PC-3 (cell line): ENCODE data around the gene CLEC18C. TPM values are rescaled to one million over a fixed set of nuclear protein-coding genes. Genes with fewer than 3 reads are reported as not detected.
"Not testable (repeated sequence)": the region's sequence is repeated elsewhere in the genome, so short reads cannot be mapped to it uniquely, and the experiment has no call there.

Source experiments
- ATAC-seq: fragments of 200-7000 bp; cut with Tn5 transposase; 2 replicates; pipeline ENCODE4 v1.9.1; 2020; ENCODE audit warnings: mild to moderate bottlenecking, moderate library complexity
- Bru-seq: library from RNA; stranded (reverse); fragments of 400-500 nt; gene quantifications from one replicate; lab custom pipeline; 2021; lab: Mats Ljungman, UMichigan
- BruChase-seq, 2 experiments: library from RNA; stranded (reverse); fragments of 400-500 nt; gene quantifications; one replicate each; lab custom pipeline; 2021; lab: Mats Ljungman, UMichigan
- BruUV-seq: library from RNA; stranded (reverse); fragments of 400-500 nt; replicated peaks from 2 replicates; lab custom pipeline; 2021; lab: Mats Ljungman, UMichigan
- CTCF ChIA-PET: fragments of 300-600 bp; sonication (Branson Sonifier 250); formaldehyde crosslinking; loops from one replicate; lab custom pipeline; 2022; ENCODE audit warnings: antibody characterized with exemption; lab: Charles Lee
- POLR2A ChIA-PET: fragments of 300-600 bp; sonication (Branson Sonifier 250); formaldehyde crosslinking; loops from one replicate; lab custom pipeline; 2022; ENCODE audit warnings: antibody characterized with exemption; ENCODE audit not compliant: unreplicated experiment; lab: Charles Lee
- DNase-seq: peaks from one replicate; pipeline ENCODE4 v3.0.0-alpha.2; 2015
- H2AFZ ChIP-seq: fragments of 300-600 bp; sonication (generic); 2 replicates; pipeline ENCODE4 v1.6.0; 2016; ENCODE audit warnings: antibody characterized with exemption, low read length
- H3F3A ChIP-seq: fragments of 300-600 bp; sonication (generic); one replicate; pipeline ENCODE4 v1.6.0; 2017; ENCODE audit warnings: antibody characterized with exemption, low read length, control low read depth, mild to moderate bottlenecking; ENCODE audit not compliant: unreplicated experiment
- H3K27ac ChIP-seq: fragments of 300-600 bp; sonication (generic); 2 replicates; pipeline ENCODE4 v1.5.1; 2016; ENCODE audit warnings: mild to moderate bottlenecking, low read length
- H3K27me3 ChIP-seq: fragments of 300-600 bp; sonication (generic); 2 replicates; pipeline ENCODE4 v1.6.1; 2016; ENCODE audit warnings: low read length, mixed read lengths
- H3K36me3 ChIP-seq: fragments of 300-600 bp; sonication (generic); 2 replicates; pipeline ENCODE4 v1.6.1; 2016; ENCODE audit warnings: low read depth, mixed run types, low read length, mixed read lengths
- H3K4me1 ChIP-seq: fragments of 300-600 bp; sonication (generic); 2 replicates; pipeline ENCODE4 v1.5.1; 2016; ENCODE audit warnings: low read length; ENCODE audit not compliant: insufficient read depth
- H3K4me2 ChIP-seq: fragments of 300-600 bp; sonication (generic); 2 replicates; pipeline ENCODE4 v1.6.0; 2016; ENCODE audit warnings: low read length
- H3K4me3 ChIP-seq: fragments of 300-600 bp; sonication (generic); 2 replicates; pipeline ENCODE4 v1.5.1; 2016; ENCODE audit warnings: mild to moderate bottlenecking, low read length, mixed read lengths
- H3K79me2 ChIP-seq: fragments of 300-600 bp; sonication (generic); 2 replicates; pipeline ENCODE4 v1.6.1; 2017; ENCODE audit warnings: low read length, mixed read lengths
- H3K9ac ChIP-seq: fragments of 300-600 bp; sonication (generic); 2 replicates; pipeline ENCODE4 v1.6.0; 2016; ENCODE audit warnings: mild to moderate bottlenecking, low read length
- H3K9me2 ChIP-seq: fragments of 300-600 bp; sonication (generic); replicated peaks from 2 replicates; pipeline ENCODE4 v1.6.1; 2016; ENCODE audit warnings: mixed run types, low read length, mixed read lengths
- H3K9me3 ChIP-seq: fragments of 300-600 bp; sonication (generic); 2 replicates; pipeline ENCODE4 v1.6.1; 2016; ENCODE audit warnings: low read length, mixed read lengths
- H4K20me1 ChIP-seq: fragments of 300-600 bp; sonication (generic); 2 replicates; pipeline ENCODE4 v1.6.1; 2016; ENCODE audit warnings: low read length, mixed read lengths
- intact Hi-C: fragments of 100-400 bp; cut with micrococcal nuclease; formaldehyde crosslinking; loops from 2 replicates; pipeline ENCODE4 v1.9.0; 2023
- long read RNA-seq: library from polyadenylated mRNA; unstranded; transcript quantifications from one replicate; pipeline ENCODE4 v2.0.0, GENCODE V29; 2021; ENCODE audit not compliant: unreplicated experiment
- total RNA-seq: library from RNA; depleted of rRNA; stranded (reverse); fragments of >200 nt; gene quantifications from 2 replicates; pipeline ENCODE4 v1.2.3, GENCODE V29; 2014; rRNA removed

Gene CLEC18C
- 0.12 and 0.18 TPM in 2 replicates for total RNA-seq
- percentile 7 among the genes with signal in this experiment for Bru-seq, nascent RNA
- percentile 28 among the genes with signal in this experiment for BruChase-seq, experiment 1, labeled RNA remaining after a 6-hour chase
- percentile 31 among the genes with signal in this experiment for BruChase-seq, experiment 2, labeled RNA remaining after a 2-hour chase
- long read RNA-seq, partial matches to known transcripts: 1 of 1 reads
- long read RNA-seq, other reads (novel, unspliced or antisense): 0 of 1 reads

DNA sequence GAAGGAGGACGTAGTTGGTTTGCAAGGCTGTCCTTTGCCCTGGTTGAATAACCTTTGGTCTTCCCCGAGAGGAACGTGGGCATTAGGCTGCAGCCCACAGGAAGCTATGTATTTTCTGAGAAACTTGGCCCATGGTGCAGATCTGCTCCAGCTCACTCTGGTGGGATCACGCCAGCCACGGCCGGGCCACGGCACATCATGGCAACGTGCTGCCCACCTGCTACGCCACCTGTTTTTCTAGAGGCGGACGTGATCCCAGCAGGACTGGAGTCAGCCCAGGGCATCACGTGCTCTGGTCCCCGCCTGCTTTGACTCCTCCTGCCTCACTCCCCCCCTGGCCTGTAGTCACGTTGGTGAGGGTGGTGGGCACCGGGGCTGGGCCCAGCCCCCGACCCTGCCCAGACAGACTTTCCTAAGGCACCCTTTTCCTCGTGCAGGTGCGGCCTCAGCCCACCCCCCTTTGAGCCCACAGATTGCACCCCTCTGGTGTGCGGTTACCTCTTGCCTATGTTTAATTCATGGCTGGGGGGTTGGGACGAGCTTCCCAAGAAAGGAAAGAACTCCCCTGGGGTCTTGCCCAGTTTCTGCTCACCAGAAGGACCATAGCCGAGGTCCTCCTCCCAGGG lies at the start of gene CLEC18C:
Gene CLEC18C, plus strand, starts transcription at position 576 of the 626 bp plus-strand sequence. CDS start 492 bp downstream, outside the sequence.
- H3K4me3 ChIP-seq, H3F3A ChIP-seq, CTCF ChIA-PET, H3K9ac ChIP-seq, H3K9me2 ChIP-seq, H3K4me2 ChIP-seq, H3K9me3 ChIP-seq, H3K27me3 ChIP-seq, ATAC-seq, intact Hi-C loops, DNase-seq, BruUV-seq, H3K79me2 ChIP-seq, H3K4me1 ChIP-seq, H4K20me1 ChIP-seq, H2AFZ ChIP-seq, H3K27ac ChIP-seq, POLR2A ChIA-PET, H3K36me3 ChIP-seq: not testable (repeated sequence)

DNA sequence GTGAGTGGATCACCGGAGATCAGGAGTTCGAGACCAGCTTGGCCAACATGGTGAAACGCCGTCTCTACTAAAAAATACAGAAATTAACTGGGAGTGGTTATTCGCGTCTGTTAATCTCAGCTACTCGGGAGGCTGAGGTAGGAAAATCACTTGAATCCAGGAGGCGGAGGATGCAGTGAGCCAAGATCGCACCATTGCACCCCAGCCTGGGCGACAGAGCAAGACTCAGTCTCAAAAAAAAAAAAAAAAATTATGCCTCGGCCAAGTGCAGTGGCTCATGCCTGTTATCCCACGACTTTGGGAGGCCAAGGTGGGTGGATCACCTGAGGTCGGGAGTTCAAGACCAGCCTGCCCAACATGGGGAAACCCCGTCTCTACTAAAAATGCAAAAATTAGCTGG lies 49.8 kb upstream of the CLEC18C start:
- BruUV-seq, DNase-seq, H3K9me2 ChIP-seq, CTCF ChIA-PET, POLR2A ChIA-PET, H3F3A ChIP-seq, H3K4me3 ChIP-seq, ATAC-seq, H4K20me1 ChIP-seq, H3K27me3 ChIP-seq, H3K36me3 ChIP-seq, H3K9ac ChIP-seq, H3K27ac ChIP-seq, H2AFZ ChIP-seq, H3K9me3 ChIP-seq, H3K4me1 ChIP-seq, intact Hi-C loops, H3K4me2 ChIP-seq, H3K79me2 ChIP-seq: not testable (repeated sequence)

DNA sequence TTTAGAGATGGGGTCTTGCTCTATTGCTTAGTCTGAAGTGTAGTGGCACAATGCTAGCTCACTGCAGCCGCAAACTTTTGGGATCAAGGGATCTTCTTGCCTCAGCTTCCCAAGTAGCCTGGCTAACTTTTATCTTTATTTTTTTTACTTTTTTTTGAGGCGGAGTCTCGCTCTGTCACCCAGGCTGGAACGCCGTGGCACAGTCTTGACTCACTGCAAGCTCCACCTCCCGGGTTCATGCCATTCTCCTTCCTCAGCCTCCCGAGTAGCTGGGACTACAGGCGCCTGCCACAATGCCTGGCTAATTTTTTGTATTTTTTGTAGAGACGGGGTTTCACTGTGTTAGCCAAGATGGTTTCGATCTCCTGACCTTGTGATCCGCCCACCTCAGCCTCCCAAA lies 47.4 kb upstream of the CLEC18C start:
- H3K79me2 ChIP-seq, H3K9me2 ChIP-seq, H3K4me3 ChIP-seq, POLR2A ChIA-PET, H3K36me3 ChIP-seq, H3K9ac ChIP-seq, ATAC-seq, H2AFZ ChIP-seq, H3K27me3 ChIP-seq, CTCF ChIA-PET, H3K4me1 ChIP-seq, H3K27ac ChIP-seq, DNase-seq, H4K20me1 ChIP-seq, intact Hi-C loops, H3K4me2 ChIP-seq, H3F3A ChIP-seq, H3K9me3 ChIP-seq, BruUV-seq: not testable (repeated sequence)

DNA sequence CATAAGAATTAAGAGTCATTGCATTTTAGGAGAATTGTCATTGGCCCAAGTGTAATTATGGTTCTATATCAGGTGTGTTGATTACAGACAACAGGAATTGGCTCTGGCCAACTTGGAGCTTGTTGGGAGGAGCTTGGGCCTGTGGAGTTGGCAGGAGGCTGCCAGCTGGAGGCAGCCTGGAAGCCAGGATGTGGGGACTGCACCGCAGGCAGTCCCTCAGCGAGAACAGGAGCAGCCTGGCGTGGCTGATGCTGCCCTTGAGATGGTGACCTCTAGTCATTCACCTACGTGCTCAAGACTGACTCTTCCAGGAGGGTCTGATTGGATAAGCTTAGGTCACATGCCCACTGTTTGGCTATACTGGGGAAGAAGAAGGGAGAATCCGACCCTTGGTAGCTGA lies 45.9 kb upstream of the CLEC18C start:
- H3K9me2 ChIP-seq, ATAC-seq, H3K4me1 ChIP-seq, POLR2A ChIA-PET, H3K79me2 ChIP-seq, H4K20me1 ChIP-seq, H3K36me3 ChIP-seq, H3K27me3 ChIP-seq, H3K4me2 ChIP-seq, H3K27ac ChIP-seq, DNase-seq, intact Hi-C loops, H2AFZ ChIP-seq, BruUV-seq, CTCF ChIA-PET, H3K9ac ChIP-seq, H3K4me3 ChIP-seq, H3F3A ChIP-seq, H3K9me3 ChIP-seq: not testable (repeated sequence)

DNA sequence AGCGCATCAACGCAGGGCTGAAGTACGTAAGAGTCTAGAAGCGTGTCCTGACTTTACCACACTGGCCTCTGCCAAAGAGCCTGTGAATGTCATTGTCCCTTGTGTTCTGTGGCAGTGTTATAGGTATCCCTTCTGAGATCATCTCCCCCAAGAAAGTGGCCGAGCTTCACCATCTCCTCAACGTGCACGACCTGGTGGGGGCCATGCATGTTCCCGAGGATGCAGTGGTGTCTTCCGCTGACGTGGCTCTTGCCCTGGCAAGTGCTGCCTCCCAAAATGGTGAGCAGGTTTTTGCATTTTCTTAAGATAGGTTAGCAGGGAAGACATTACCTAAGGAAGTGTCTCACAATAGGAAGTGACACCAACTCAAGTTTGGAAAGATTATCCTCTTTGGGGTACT lies 44.7 kb upstream of the CLEC18C start:
- H3K4me2 ChIP-seq, BruUV-seq, H2AFZ ChIP-seq, H3K4me3 ChIP-seq, H3K27ac ChIP-seq, H3F3A ChIP-seq, H3K4me1 ChIP-seq, H3K27me3 ChIP-seq, ATAC-seq, POLR2A ChIA-PET, CTCF ChIA-PET, H3K9ac ChIP-seq, H4K20me1 ChIP-seq, intact Hi-C loops, H3K36me3 ChIP-seq, DNase-seq, H3K79me2 ChIP-seq, H3K9me3 ChIP-seq, H3K9me2 ChIP-seq: not testable (repeated sequence)

DNA sequence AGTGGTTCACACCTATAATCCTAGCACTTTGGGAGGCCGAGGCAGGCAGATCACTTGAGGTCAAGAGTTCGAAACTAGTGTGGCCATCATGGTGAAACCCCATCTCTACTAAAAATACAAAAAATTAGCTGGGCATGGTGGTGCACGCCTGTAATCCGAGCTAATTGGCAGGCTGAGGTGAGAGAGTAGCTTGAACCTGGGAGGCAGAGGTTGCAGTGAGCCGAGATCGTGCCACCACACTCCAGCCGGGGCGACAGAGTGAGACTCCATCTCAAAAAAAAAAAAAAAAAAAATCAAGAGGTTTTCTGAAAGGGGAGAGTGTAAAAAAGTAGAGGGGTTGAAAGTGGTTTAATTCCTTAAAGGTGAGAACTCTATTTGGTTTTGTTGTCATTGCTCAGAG lies 37.8 kb upstream of the CLEC18C start:
- intact Hi-C loops, BruUV-seq, H3K9me3 ChIP-seq, H3K27ac ChIP-seq, H3K27me3 ChIP-seq, CTCF ChIA-PET, H3K4me1 ChIP-seq, H3F3A ChIP-seq, H3K36me3 ChIP-seq, H2AFZ ChIP-seq, H3K79me2 ChIP-seq, H3K4me2 ChIP-seq, H4K20me1 ChIP-seq, H3K4me3 ChIP-seq, DNase-seq, H3K9me2 ChIP-seq, ATAC-seq, POLR2A ChIA-PET, H3K9ac ChIP-seq: not testable (repeated sequence)
